NT2/D1 (cell line): Measurements from ENCODE around the gene NOTCH2.

Experiments
- DNase-seq: peaks from one replicate; pipeline ENCODE4 v3.0.0-alpha.2; 2011; ENCODE audit warnings: low read depth, low spot score
- H3K27me3 ChIP-seq: 2 replicates; pipeline ENCODE4 v1.6.0; 2011; ENCODE audit warnings: mild to moderate bottlenecking; ENCODE audit not compliant: insufficient read length, insufficient read depth
- H3K36me3 ChIP-seq: 2 replicates; pipeline ENCODE4 v1.6.1; 2011; ENCODE audit warnings: mild to moderate bottlenecking, low read length, mixed read lengths; ENCODE audit not compliant: insufficient read depth, insufficient read length
- H3K4me1 ChIP-seq: 2 replicates; pipeline ENCODE4 v1.5.1; 2011; ENCODE audit not compliant: insufficient read depth, insufficient read length
- H3K4me3 ChIP-seq: 2 replicates; pipeline ENCODE4 v1.5.1; 2011; ENCODE audit warnings: low read depth; ENCODE audit not compliant: insufficient read length
- H3K9ac ChIP-seq: 2 replicates; pipeline ENCODE4 v1.6.0; 2011; ENCODE audit warnings: low read depth; ENCODE audit not compliant: insufficient read length
- H3K9me3 ChIP-seq: 2 replicates; pipeline ENCODE4 v1.5.1; 2011; ENCODE audit warnings: mild to moderate bottlenecking, low read length; ENCODE audit not compliant: insufficient read depth
- SUZ12 ChIP-seq: IDR thresholded peaks from 2 replicates; pipeline ENCODE4 v1.6.1; 2011; ENCODE audit not compliant: insufficient read length, insufficient read depth; ENCODE audit errors: extremely low read depth
- YY1 ChIP-seq: IDR thresholded peaks from 2 replicates; pipeline ENCODE4 v1.6.1; 2011; ENCODE audit not compliant: insufficient read length, insufficient read depth
- ZNF274 ChIP-seq: IDR thresholded peaks from 2 replicates; pipeline ENCODE4 v1.6.1; 2011; ENCODE audit warnings: mild to moderate bottlenecking, low read depth, low read length

The NOTCH2 gene

GRCh38 chr1:119917304-119918055 is 152.0 kb downstream of the NOTCH2 start:
- H3K4me3 ChIP-seq: no peak overlapping the region
- no peak for TF ChIP-seq SUZ12
- TF ChIP-seq ZNF274: no peak
- no peak for TF ChIP-seq YY1
- H3K4me1 ChIP-seq: no peaks in the 10 kb centered on the region
- peaks cover 98% of the 10 kb centered on the region for H3K36me3 ChIP-seq
- no peaks in the 10 kb centered on the region for H3K9me3 ChIP-seq
- DNase-seq: no peak
- no peak overlapping the region for H3K9ac ChIP-seq
- H3K27me3 ChIP-seq: no peaks in the 10 kb centered on the region

- Histone ChIP-seq H3K9me3 (no peaks in the 10 kb centered on the region), H3K4me1 (peaks cover 5% of the 10 kb centered on the region), H3K36me3 (peaks cover 79% of the 10 kb centered on the region), H3K27me3 (no peaks in the 10 kb centered on the region), H3K4me3 (no peak overlapping the region), H3K9ac (no peak overlapping the region)
- no peak for TF ChIP-seq ZNF274
- no peak for TF ChIP-seq SUZ12
- no peak for TF ChIP-seq YY1
- DNase-seq: no peak
Measured at GRCh38 chr1:119915517-119915916, 153.9 kb downstream of the NOTCH2 start.

- no peak overlapping the region for H3K9ac ChIP-seq
- H3K27me3 ChIP-seq: no peaks in the 10 kb centered on the region
- TF ChIP-seq YY1 (no peak), SUZ12 (no peak), ZNF274 (no peak)
- H3K4me3 ChIP-seq: no peak overlapping the region
- DNase-seq: no peak
- H3K9me3 ChIP-seq: no peaks in the 10 kb centered on the region
- H3K4me1 ChIP-seq: peaks cover 5% of the 10 kb centered on the region
- H3K36me3 ChIP-seq: peaks cover 65% of the 10 kb centered on the region
Measured at GRCh38 chr1:119914071-119914470, 155.4 kb downstream of the NOTCH2 start.

- H3K36me3 ChIP-seq: peaks cover 54% of the 10 kb centered on the region
- peaks cover 5% of the 10 kb centered on the region for H3K4me1 ChIP-seq
- no peak overlapping the region for H3K9ac ChIP-seq
- no peak for DNase-seq
- H3K4me3 ChIP-seq: no peak overlapping the region
- TF ChIP-seq ZNF274 (no peak), SUZ12 (no peak), YY1 (no peak)
- H3K9me3 ChIP-seq: no peaks in the 10 kb centered on the region
- H3K27me3 ChIP-seq: no peaks in the 10 kb centered on the region
Measured at GRCh38 chr1:119912963-119913362, 156.5 kb downstream of the NOTCH2 start.

GRCh38 chr1:119911775-119912174 is 157.7 kb downstream of the NOTCH2 start:
- Histone ChIP-seq H3K36me3 (peaks cover 42% of the 10 kb centered on the region), H3K9me3 (no peaks in the 10 kb centered on the region), H3K9ac (no peak overlapping the region), H3K27me3 (no peaks in the 10 kb centered on the region), H3K4me1 (peaks cover 5% of the 10 kb centered on the region), H3K4me3 (no peak overlapping the region)
- no peak for TF ChIP-seq SUZ12
- TF ChIP-seq ZNF274: no peak
- TF ChIP-seq YY1: no peak
- DNase-seq: no peak

- no peak for DNase-seq
- no peak for TF ChIP-seq SUZ12
- no peak for TF ChIP-seq ZNF274
- no peak for TF ChIP-seq YY1
- H3K9ac ChIP-seq: no peak overlapping the region
Measured at GRCh38 chr1:119910618-119911017, 158.8 kb downstream of the NOTCH2 start.

GRCh38 chr1:119909890-119910596 is 159.4 kb downstream of the NOTCH2 start:
- TF ChIP-seq YY1: no peak
- no peak for TF ChIP-seq SUZ12
- TF ChIP-seq ZNF274: no peak
- Histone ChIP-seq H3K9ac (no peak overlapping the region), H3K4me3 (no peak overlapping the region), H3K9me3 (peaks cover 4% of the 10 kb centered on the region), H3K27me3 (no peaks in the 10 kb centered on the region), H3K4me1 (peaks cover 5% of the 10 kb centered on the region), H3K36me3 (peaks cover 25% of the 10 kb centered on the region)
- DNase-seq: no peak

More at GRCh38 chr1:119910618-119911017, 158.8 kb downstream of the NOTCH2 start:
- peaks cover 5% of the 10 kb centered on the region for H3K4me1 ChIP-seq
- H3K4me3 ChIP-seq: no peak overlapping the region
- no peaks in the 10 kb centered on the region for H3K27me3 ChIP-seq
- peaks cover 31% of the 10 kb centered on the region for H3K36me3 ChIP-seq
- H3K9me3 ChIP-seq: no peaks in the 10 kb centered on the region
